ENCODE results near the gene MUC4.
"Not testable (repeated sequence)": the region's sequence is repeated elsewhere in the genome, so short reads cannot be mapped to it uniquely, and the experiment has no call there.

Gene MUC4

GRCh38 chr3:195719514-195720254 lies 92.0 kb downstream of the MUC4 start:
- not testable (repeated sequence) for FAIRE-seq

GRCh38 chr3:195718477-195718984 lies 93.2 kb downstream of the MUC4 start:
- FAIRE-seq (no peak), DNase-seq (ENCODE audit: insufficient read length) (no peak)
- TF ChIP-seq TAF1 (IDR thresholded peaks at IDR 0.05; ENCODE audit: borderline replicate concordance, low read depth, low read length) (no peak), POLR2A (IDR thresholded peaks at IDR 0.05; ENCODE audit: low read depth, low read length) (no peak), POLR2AphosphoS5 (IDR thresholded peaks at IDR 0.05; ENCODE audit: low read depth, low read length) (no peak)

More at GRCh38 chr3:195719514-195720254, 92.0 kb downstream of the MUC4 start:
- not testable (repeated sequence) for DNase-seq (ENCODE audit: insufficient read length)

GRCh38 chr3:195717852-195718476 lies 93.8 kb downstream of the MUC4 start:
- DNase-seq (ENCODE audit: insufficient read length) (no peak), FAIRE-seq (no peak)
- no peak for TF ChIP-seq POLR2AphosphoS5 (IDR thresholded peaks at IDR 0.05; ENCODE audit: low read depth, low read length)
- no peak for TF ChIP-seq POLR2A (IDR thresholded peaks at IDR 0.05; ENCODE audit: low read depth, low read length)
- no peak for TF ChIP-seq TAF1 (IDR thresholded peaks at IDR 0.05; ENCODE audit: borderline replicate concordance, low read depth, low read length)

- no peak for FAIRE-seq
- no peak for DNase-seq (ENCODE audit: insufficient read length)
- TF ChIP-seq POLR2AphosphoS5 (IDR thresholded peaks at IDR 0.05; ENCODE audit: low read depth, low read length) (no peak), TAF1 (IDR thresholded peaks at IDR 0.05; ENCODE audit: borderline replicate concordance, low read depth, low read length) (no peak), POLR2A (IDR thresholded peaks at IDR 0.05; ENCODE audit: low read depth, low read length) (no peak)
Observed at GRCh38 chr3:195717416-195717815, 94.3 kb downstream of the MUC4 start.

- no peak for TF ChIP-seq TAF1 (IDR thresholded peaks at IDR 0.05; ENCODE audit: borderline replicate concordance, low read depth, low read length)
- TF ChIP-seq POLR2AphosphoS5 (IDR thresholded peaks at IDR 0.05; ENCODE audit: low read depth, low read length), result no peak
- TF ChIP-seq POLR2A (IDR thresholded peaks at IDR 0.05; ENCODE audit: low read depth, low read length), result no peak
- DNase-seq (ENCODE audit: insufficient read length) (no peak), FAIRE-seq (no peak)
Observed at GRCh38 chr3:195715583-195716266, 96.0 kb downstream of the MUC4 start.

GRCh38 chr3:195715134-195715533 lies 96.6 kb downstream of the MUC4 start:
- no peak for FAIRE-seq

GRCh38 chr3:195714380-195715011 lies 97.2 kb downstream of the MUC4 start:
- no peak for TF ChIP-seq POLR2A (IDR thresholded peaks at IDR 0.05; ENCODE audit: low read depth, low read length)
- no peak for TF ChIP-seq TAF1 (IDR thresholded peaks at IDR 0.05; ENCODE audit: borderline replicate concordance, low read depth, low read length)
- no peak for TF ChIP-seq POLR2AphosphoS5 (IDR thresholded peaks at IDR 0.05; ENCODE audit: low read depth, low read length)
- no peak for FAIRE-seq
- DNase-seq (ENCODE audit: insufficient read length), result no peak

More at GRCh38 chr3:195715134-195715533, 96.6 kb downstream of the MUC4 start:
- DNase-seq (ENCODE audit: insufficient read length), result no peak
- TF ChIP-seq TAF1 (IDR thresholded peaks at IDR 0.05; ENCODE audit: borderline replicate concordance, low read depth, low read length), result no peak
- TF ChIP-seq POLR2A (IDR thresholded peaks at IDR 0.05; ENCODE audit: low read depth, low read length), result no peak
- no peak for TF ChIP-seq POLR2AphosphoS5 (IDR thresholded peaks at IDR 0.05; ENCODE audit: low read depth, low read length)

- not testable (repeated sequence) for DNase-seq (ENCODE audit: insufficient read length); FAIRE-seq
Observed at GRCh38 chr3:195713150-195713549, 98.6 kb downstream of the MUC4 start.

GRCh38 chr3:195712535-195712910 lies 99.2 kb downstream of the MUC4 start:
- DNase-seq (ENCODE audit: insufficient read length); FAIRE-seq: not testable (repeated sequence)

GRCh38 chr3:195711813-195712534 lies 99.8 kb downstream of the MUC4 start:
- DNase-seq (ENCODE audit: insufficient read length) (no peak), FAIRE-seq (no peak)
- TF ChIP-seq POLR2AphosphoS5 (IDR thresholded peaks at IDR 0.05; ENCODE audit: low read depth, low read length), result no peak

GRCh38 chr3:195711091-195711812 lies 100.5 kb downstream of the MUC4 start:
- not testable (repeated sequence) for FAIRE-seq

GRCh38 chr3:195710126-195710905 lies 101.4 kb downstream of the MUC4 start:
- FAIRE-seq; DNase-seq (ENCODE audit: insufficient read length): not testable (repeated sequence)

More at GRCh38 chr3:195711091-195711812, 100.5 kb downstream of the MUC4 start:
- DNase-seq (ENCODE audit: insufficient read length), result not testable (repeated sequence)

Measured in GM12892 (cell line).